Sigmoid colon (tissue), 7 donors: ENCODE results near the gene KLHL3. TPM values are rescaled to one million over a fixed set of nuclear protein-coding genes. Genes with fewer than 3 reads are reported as not detected.

Experiments
- DNase-seq: peaks from one replicate; pipeline ENCODE4 v3.0.0-alpha.2; 2019
- H3K27ac ChIP-seq, 4 donors: fragments of 200-600 bp; sonication (generic); one replicate each; pipeline ENCODE4 v1.5.1; 2016 to 2019; ENCODE audit warnings: mild to moderate bottlenecking in 1 of 4
- H3K27me3 ChIP-seq, 3 donors: fragments of 200-600 bp; sonication (generic); one replicate each; pipeline ENCODE4 v1.5.1; 2019; ENCODE audit warnings: mild to moderate bottlenecking in 1 of 3
- H3K36me3 ChIP-seq, 4 donors: fragments of 200-600 bp; sonication (generic); one replicate each; pipeline ENCODE4 v1.5.1; 2016 to 2019
- H3K4me1 ChIP-seq, 4 donors: fragments of 200-600 bp; sonication (generic); one replicate each; pipeline ENCODE4 v1.5.1; 2017 to 2019
- H3K4me3 ChIP-seq, 4 donors: fragments of 200-600 bp; sonication (generic); one replicate each; pipeline ENCODE4 v1.5.1; 2017 to 2019; ENCODE audit warnings: mild to moderate bottlenecking in 2 of 4, moderate library complexity in 1 of 4
- H3K9me3 ChIP-seq, 4 donors: fragments of 200-600 bp in 3 of 4; sonication (generic) in 3 of 4; one replicate each; pipeline versions ENCODE4 v1.5.1 to v1.6.1; 2013 to 2019
- CTCF ChIP-seq, 4 experiments: fragments of 450-650 bp in 3 of 4; fragments of 200-600 bp in 1 of 4; IDR thresholded peaks; one replicate each; pipeline ENCODE4 v1.5.1; 2016 to 2019; ENCODE audit warnings: antibody characterized with exemption in 4 of 4, mild to moderate bottlenecking in 3 of 4, moderate library complexity in 2 of 4
- EP300 ChIP-seq, 4 donors: sonication (generic); formaldehyde crosslinking; IDR thresholded peaks; one replicate each; pipeline ENCODE4 v1.6.1; 2017; ENCODE audit warnings: antibody characterized with exemption in 4 of 4
- POLR2A ChIP-seq, 2 donors: fragments of 450-650 bp; IDR thresholded peaks; one replicate each; pipeline ENCODE4 v1.6.1; 2016; ENCODE audit warnings: antibody characterized with exemption in 2 of 2, mild to moderate bottlenecking in 2 of 2, moderate library complexity in 2 of 2
- POLR2AphosphoS5 ChIP-seq, 4 donors: sonication (generic); formaldehyde crosslinking; IDR thresholded peaks; one replicate each; pipeline ENCODE4 v1.6.1; 2017; ENCODE audit warnings: antibody characterized with exemption in 4 of 4
- WGBS, 2 donors: extraction: QIAGEN DNeasy Blood & Tissue Kit; methylation state at CpG; one replicate each; pipeline ENCODE4 v1.1.7; 2013; 5-methylcytosine and 5-hydroxymethylcytosine counted together
- intact Hi-C: fragments of 100-400 bp; cut with DNase I; formaldehyde crosslinking; loops from one replicate; pipeline ENCODE4 v1.15.1; 2023
- polyA plus RNA-seq, 3 donors: library from polyadenylated mRNA; stranded (reverse); fragments of 200-250 nt; gene quantifications; one replicate each; pipeline ENCODE4 v1.2.3, GENCODE V29; 2013
- total RNA-seq, 4 donors: library from RNA; depleted of rRNA; stranded (reverse); fragments of >200 nt; gene quantifications; one replicate each; pipeline ENCODE4 v1.1.0, GENCODE V29; 2016
- donor health status: healthy with polysubstance abuse.
- donor health status: Bipolar disorder and iron deficiency.
- donor health status: healthy.

KLHL3 gene
- total and polyA plus RNA-seq, 7 donors: 0.23 to 5.5 (median 3.5) TPM; not detected in 1

DNA sequence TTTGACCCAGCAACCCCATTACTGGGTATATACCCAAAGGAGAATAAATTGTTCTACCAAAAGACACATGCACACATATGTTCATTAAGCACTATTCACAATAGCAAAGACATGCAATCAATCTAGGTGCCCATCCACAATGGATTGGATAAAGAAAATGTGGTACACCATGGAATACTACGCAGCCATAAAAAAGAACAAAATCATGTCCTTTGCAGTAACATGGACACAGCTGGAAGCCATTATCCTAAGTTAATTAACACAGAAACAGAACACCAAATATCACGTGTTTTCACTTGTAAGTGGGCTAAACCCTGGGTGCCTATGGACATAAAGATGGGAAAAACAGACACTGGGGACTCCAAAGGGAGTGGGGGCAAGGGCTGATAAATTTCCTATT is 46.6 kb downstream of the KLHL3 start:
- WGBS, 2 donors: 95 to 96% methylated on average over 2 of the region's 2 CpGs
- Histone ChIP-seq H3K4me1 (peaks cover 0 to 5% (median 0%) of the 10 kb centered on the region in 4 donors), H3K36me3 (no peaks in the 10 kb centered on the region), H3K9me3 (no peaks in the 10 kb centered on the region), H3K4me3 (no peak overlapping the region), H3K27me3 (no peaks in the 10 kb centered on the region), H3K27ac (no peak overlapping the region)
- TF ChIP-seq POLR2AphosphoS5 (IDR thresholded peaks at IDR 0.05) (no peak), CTCF (IDR thresholded peaks at IDR 0.05) (no peak), EP300 (IDR thresholded peaks at IDR 0.05) (no peak), POLR2A (IDR thresholded peaks at IDR 0.05) (no peak)
- no peak for DNase-seq
- intact Hi-C loops: no loop called here

DNA sequence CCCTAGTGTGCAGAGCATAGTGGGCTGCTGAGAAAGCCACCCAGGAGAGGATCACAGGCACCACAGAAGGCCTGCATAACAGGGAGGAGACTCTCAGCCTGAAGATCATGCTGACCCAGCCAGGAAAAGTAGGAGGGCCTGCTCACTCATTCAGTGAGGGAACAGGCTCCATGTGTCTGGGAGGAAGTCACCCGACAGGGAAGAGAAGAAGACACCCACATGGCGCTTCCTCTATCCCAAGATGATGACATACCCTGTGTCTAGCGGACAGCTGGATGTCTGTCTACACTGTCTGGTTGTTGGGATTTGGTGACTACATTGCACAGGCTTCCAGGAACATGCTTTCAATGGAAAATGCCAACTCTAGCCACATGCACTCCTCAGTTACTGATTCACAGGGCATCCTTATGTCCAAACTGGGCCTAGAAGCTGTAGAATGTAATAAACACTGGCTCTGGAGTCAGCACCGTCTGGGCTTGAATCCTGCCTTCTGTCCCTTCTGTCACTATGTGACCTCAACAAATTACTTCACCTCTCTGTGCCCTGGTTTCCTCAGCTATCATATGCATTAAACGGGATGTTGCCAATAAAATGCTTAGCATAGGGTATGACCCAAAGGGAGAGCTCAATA is 47.6 kb downstream of the KLHL3 start:
- no peak overlapping the region for H3K27ac ChIP-seq
- 78 to 82% methylated on average over 5 of the region's 5 CpGs for WGBS, 2 donors
- no peak overlapping the region for H3K4me3 ChIP-seq
- H3K27me3 ChIP-seq: no peaks in the 10 kb centered on the region
- peaks cover 0 to under 1% (median 0%) of the 10 kb centered on the region in 4 donors for H3K4me1 ChIP-seq
- no peaks in the 10 kb centered on the region for H3K9me3 ChIP-seq
- no peaks in the 10 kb centered on the region for H3K36me3 ChIP-seq
- TF ChIP-seq EP300 (IDR thresholded peaks at IDR 0.05) (no peak), POLR2AphosphoS5 (IDR thresholded peaks at IDR 0.05) (no peak), POLR2A (IDR thresholded peaks at IDR 0.05) (no peak), CTCF (IDR thresholded peaks at IDR 0.05) (no peak)
- DNase-seq: no peak
- intact Hi-C loops: no loop called here

- intact Hi-C loops: no loop called here
- WGBS, 2 donors: 79 to 90% methylated on average over 3 of the region's 3 CpGs
Measured at GRCh38 chr5:137684761-137685160, 51.1 kb downstream of the KLHL3 start.

GRCh38 chr5:137681191-137681590 is 54.7 kb downstream of the KLHL3 start:
- Histone ChIP-seq H3K27ac (no peak overlapping the region), H3K27me3 (no peaks in the 10 kb centered on the region), H3K4me1 (no peaks in the 10 kb centered on the region), H3K9me3 (no peaks in the 10 kb centered on the region), H3K4me3 (no peak overlapping the region), H3K36me3 (no peaks in the 10 kb centered on the region)
- no peak for DNase-seq
- no peak for TF ChIP-seq POLR2A (IDR thresholded peaks at IDR 0.05)
- intact Hi-C loops: no loop called here
- 93% methylated on average over 1 of the region's 1 CpG for WGBS, 2 donors

More at GRCh38 chr5:137684761-137685160, 51.1 kb downstream of the KLHL3 start:
- no peaks in the 10 kb centered on the region for H3K36me3 ChIP-seq
- TF ChIP-seq POLR2A (IDR thresholded peaks at IDR 0.05): no peak
- no peak for TF ChIP-seq CTCF (IDR thresholded peaks at IDR 0.05)
- no peaks in the 10 kb centered on the region for H3K4me1 ChIP-seq
- no peak overlapping the region for H3K4me3 ChIP-seq
- H3K27ac ChIP-seq: no peak overlapping the region
- no peaks in the 10 kb centered on the region for H3K9me3 ChIP-seq
- no peak for DNase-seq
- H3K27me3 ChIP-seq: no peaks in the 10 kb centered on the region

GRCh38 chr5:137679910-137680309 is 56.0 kb downstream of the KLHL3 start:
- no peak overlapping the region for H3K4me3 ChIP-seq
- H3K36me3 ChIP-seq: no peaks in the 10 kb centered on the region
- H3K4me1 ChIP-seq: no peaks in the 10 kb centered on the region
- intact Hi-C loops: no loop called here
- no peak for TF ChIP-seq CTCF (IDR thresholded peaks at IDR 0.05)
- no peak for TF ChIP-seq POLR2A (IDR thresholded peaks at IDR 0.05)
- TF ChIP-seq EP300 (IDR thresholded peaks at IDR 0.05): no peak
- H3K27me3 ChIP-seq: no peaks in the 10 kb centered on the region
- no peak overlapping the region for H3K27ac ChIP-seq
- DNase-seq: no peak
- H3K9me3 ChIP-seq: no peaks in the 10 kb centered on the region
- WGBS, 2 donors: 85 to 86% methylated on average over 1 of the region's 1 CpG
